HCT116 (cell line): ENCODE measurements around the gene CNTD1. TPM values are rescaled to one million over a fixed set of nuclear protein-coding genes. Genes with fewer than 3 reads are reported as not detected.

Experiments used
- ATAC-seq: fragments of 200-7000 bp; cut with Tn5 transposase; 2 replicates; pipeline ENCODE4 v1.9.1; 2020; ENCODE audit warnings: mild to moderate bottlenecking, moderate library complexity
- BruUV-seq: library from RNA; stranded (reverse); fragments of 400-500 nt; replicated peaks from 2 replicates; lab custom pipeline; 2021; lab: Mats Ljungman, UMichigan
- CTCF ChIA-PET: fragments of 300-600 bp; sonication (Branson Sonifier 250); formaldehyde crosslinking; loops from one replicate; lab custom pipeline; 2021; ENCODE audit warnings: antibody characterized with exemption; lab: Charles Lee
- POLR2A ChIA-PET: fragments of 300-600, 350-600 bp; sonication (Branson Sonifier 250); formaldehyde crosslinking; loops from one replicate; lab custom pipeline; 2021; ENCODE audit warnings: antibody characterized with exemption; lab: Charles Lee
- RAD21 ChIA-PET, 2 experiments: fragments of 300-600 bp; sonication (Branson Sonifier 250); formaldehyde crosslinking; loops; one replicate each; lab custom pipeline; 2023; ENCODE audit warnings: low total read pairs in 2 of 2; ENCODE audit not compliant: uncharacterized antibody in 2 of 2, unreplicated experiment in 2 of 2, low non-redundant PET in 1 of 2; lab: Charles Lee
- DNase-seq: peaks from one replicate; pipeline ENCODE4 v3.0.0-alpha.2; 2010; ENCODE audit warnings: low read depth, low spot score
- H2AFZ ChIP-seq: fragments of 200-600 bp; shearing (Covaris generic), sonication (generic); 2 replicates; pipeline ENCODE4 v1.6.1; 2017; ENCODE audit warnings: low read depth, mixed run types, mixed read lengths, antibody characterized with exemption, low read length; ENCODE audit not compliant: poor library complexity, severe bottlenecking
- H3K27ac ChIP-seq: 2 replicates; pipeline ENCODE4 v1.5.1; 2012; ENCODE audit warnings: low read depth, low read length
- H3K27me3 ChIP-seq: fragments of 200-600 bp; sonication (generic); 2 replicates; pipeline ENCODE4 v1.6.1; 2016; ENCODE audit warnings: mixed run types, low read length, mixed read lengths; ENCODE audit not compliant: insufficient read depth
- H3K36me3 ChIP-seq, 2 experiments: fragments of 200-500 bp in 1 of 2; fragments of 200-600 bp in 1 of 2; sonication (Bioruptor generic) in 1 of 2; sonication (generic) in 1 of 2; 2 replicates each; pipeline versions ENCODE4 v1.5.1 to v1.6.1; 2014 to 2016; ENCODE audit warnings: low read length in 2 of 2, inconsistent platforms in 1 of 2, mixed read lengths in 1 of 2, mixed run types in 1 of 2; ENCODE audit not compliant: insufficient read depth in 2 of 2, control insufficient read depth in 1 of 2
- H3K4me1 ChIP-seq, 2 experiments: fragments of 200-600 bp in 1 of 2; sonication (generic) in 1 of 2; 2 replicates each; pipeline versions ENCODE4 v1.5.1 to v1.6.1; 2012 to 2017; ENCODE audit warnings: low read length in 2 of 2, inconsistent platforms in 1 of 2, mild to moderate bottlenecking in 1 of 2, mixed read lengths in 1 of 2, mixed run types in 1 of 2, moderate library complexity in 1 of 2; ENCODE audit not compliant: insufficient read depth in 2 of 2, control insufficient read depth in 1 of 2
- H3K4me2 ChIP-seq: fragments of 200-600 bp; sonication (generic); 2 replicates; pipeline ENCODE4 v1.6.1; 2017; ENCODE audit warnings: mixed run types, low read length, mixed read lengths
- H3K4me3 ChIP-seq, 2 experiments: fragments of 200-600 bp in 1 of 2; sonication (generic) in 1 of 2; replicated peaks in 1 of 2; 2 replicates each; pipeline ENCODE4 v1.5.1; 2011 to 2016; ENCODE audit warnings: low read length in 2 of 2, control low read depth in 1 of 2, low read depth in 1 of 2, mild to moderate bottlenecking in 1 of 2, mixed read lengths in 1 of 2, mixed run types in 1 of 2
- H3K79me2 ChIP-seq: fragments of 200-600 bp; sonication (generic); 2 replicates; pipeline ENCODE4 v1.6.1; 2017; ENCODE audit warnings: mild to moderate bottlenecking, mixed run types, low read length, moderate library complexity, mixed read lengths; ENCODE audit not compliant: insufficient read depth
- H3K9ac ChIP-seq: fragments of 200-600 bp; sonication (generic); 2 replicates; pipeline ENCODE4 v1.6.1; 2016; ENCODE audit warnings: low read length, mixed read lengths
- H3K9me2 ChIP-seq: fragments of 200-600 bp; sonication (generic), shearing (Covaris generic); 2 replicates; pipeline ENCODE4 v1.6.1; 2017; ENCODE audit warnings: mixed run types, mild to moderate bottlenecking, moderate library complexity; ENCODE audit not compliant: insufficient read depth
- H3K9me3 ChIP-seq, 2 experiments: fragments of 200-500 bp in 1 of 2; fragments of 200-600 bp in 1 of 2; sonication (Bioruptor generic) in 1 of 2; sonication (generic) in 1 of 2; 2 replicates each; pipeline ENCODE4 v1.6.1; 2014 to 2017; ENCODE audit warnings: low read length in 2 of 2, mixed read lengths in 2 of 2, inconsistent platforms in 1 of 2, low read depth in 1 of 2, mild to moderate bottlenecking in 1 of 2, mixed run types in 1 of 2, moderate library complexity in 1 of 2; ENCODE audit not compliant: control insufficient read depth in 1 of 2, insufficient read depth in 1 of 2
- H4K20me1 ChIP-seq: fragments of 200-600 bp; sonication (generic), shearing (Covaris generic); 2 replicates; pipeline ENCODE4 v1.6.1; 2017; ENCODE audit warnings: mixed run types, mild to moderate bottlenecking, moderate library complexity; ENCODE audit not compliant: insufficient read depth
- RAD21 ChIP-seq: IDR thresholded peaks from 2 replicates; pipeline ENCODE4 v1.6.1; 2012; ENCODE audit warnings: low read depth, mild to moderate bottlenecking
- TCF7L2 ChIP-seq: IDR thresholded peaks from 2 replicates; pipeline ENCODE4 v1.7.0; 2011; ENCODE audit warnings: borderline replicate concordance, inconsistent platforms; ENCODE audit not compliant: insufficient read depth, insufficient read length; ENCODE audit errors: extremely low read depth
- YY1 ChIP-seq: IDR thresholded peaks from 2 replicates; pipeline ENCODE4 v1.6.1; 2011; ENCODE audit warnings: low read length, low read depth, moderate library complexity, mild to moderate bottlenecking; ENCODE audit not compliant: insufficient replicate concordance; ENCODE audit errors: extremely low read depth
- ZFX ChIP-seq: fragments of 450-650 bp; IDR thresholded peaks from 2 replicates; pipeline ENCODE4 v1.6.1; 2017
- ZNF274 ChIP-seq: fragments of 200-500 bp; sonication (Bioruptor generic); IDR thresholded peaks from 2 replicates; pipeline ENCODE4 v1.6.1; 2014; ENCODE audit warnings: mild to moderate bottlenecking, low read depth, low read length, inconsistent platforms
- intact Hi-C: fragments of 100-400 bp; cut with micrococcal nuclease; formaldehyde crosslinking; loops from 2 replicates; pipeline ENCODE4 v1.10.0; 2022
- total RNA-seq: library from RNA; stranded (reverse); gene quantifications from one replicate; pipeline ENCODE4 v1.2.1, GENCODE V29; 2021; ENCODE audit not compliant: unreplicated experiment

Gene CNTD1
- total RNA-seq, 1 experiment from 2014 or later: not detected

- H3K9me2 ChIP-seq: no peaks in the 10 kb centered on the region
- H3K4me1 ChIP-seq: no peaks in the 10 kb centered on the region
- H3K27me3 ChIP-seq: no peaks in the 10 kb centered on the region
Observed at GRCh38 chr17:42852351-42852750, 53.7 kb downstream of the CNTD1 start.

GRCh38 chr17:42853004-42853403 is 54.3 kb downstream of the CNTD1 start:
- DNase-seq (no peak), ATAC-seq (no peak)
- Histone ChIP-seq H3K27me3 (no peaks in the 10 kb centered on the region), H3K9ac (no peak overlapping the region), H3K9me3 (no peaks in the 10 kb centered on the region), H3K36me3 (no peaks in the 10 kb centered on the region), H2AFZ (no peak overlapping the region), H3K4me3 (no peak overlapping the region), H3K79me2 (no peaks in the 10 kb centered on the region), H3K4me1 (no peaks in the 10 kb centered on the region), H3K27ac (no peak overlapping the region), H3K4me2 (no peak overlapping the region), H3K9me2 (no peaks in the 10 kb centered on the region), H4K20me1 (no peaks in the 10 kb centered on the region)
- TF ChIP-seq ZNF274: no peak
- TF ChIP-seq RAD21: no peak
- ChIA-PET POLR2A (no interaction called here), RAD21 (no interaction called here), CTCF (no interaction called here)
- intact Hi-C loops: no loop called here
- BruUV-seq: no TSS peak

More at GRCh38 chr17:42852351-42852750, 53.7 kb downstream of the CNTD1 start:
- TF ChIP-seq TCF7L2: no peak
- no peak for TF ChIP-seq YY1
- no peak for TF ChIP-seq ZFX
- BruUV-seq: no TSS peak
- H3K4me3 ChIP-seq: no peak overlapping the region
- no peak for ATAC-seq
- no peak for DNase-seq
- intact Hi-C loops: no loop called here
- ChIA-PET CTCF (no interaction called here), RAD21 (no interaction called here), POLR2A (no interaction called here)
- H2AFZ ChIP-seq: no peak overlapping the region
- no peaks in the 10 kb centered on the region for H3K36me3 ChIP-seq
- H3K27ac ChIP-seq: no peak overlapping the region
- no peaks in the 10 kb centered on the region for H3K79me2 ChIP-seq
- H3K9me3 ChIP-seq: no peaks in the 10 kb centered on the region
- no peaks in the 10 kb centered on the region for H4K20me1 ChIP-seq
- H3K4me2 ChIP-seq: no peak overlapping the region
- H3K9ac ChIP-seq: no peak overlapping the region
